ENCODE data around the gene FLYWCH2.

DNA sequence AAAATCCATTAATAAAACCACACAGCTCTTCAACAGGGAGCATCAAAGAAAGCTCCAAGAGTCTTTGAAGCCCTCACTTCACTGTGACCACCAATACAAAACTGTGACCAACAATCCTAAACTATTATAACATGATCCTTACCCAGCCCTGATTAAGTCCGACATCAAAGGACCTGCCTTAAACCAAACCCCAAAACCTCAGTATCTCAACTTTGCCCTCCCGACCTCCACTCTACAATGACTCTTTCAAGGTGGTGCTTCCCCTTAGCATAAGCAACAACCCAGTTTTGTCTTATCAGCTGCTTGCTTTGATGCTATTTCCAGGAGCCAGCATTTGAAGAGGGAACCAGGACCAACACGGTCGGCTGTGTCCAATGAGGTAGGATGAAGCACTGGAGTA, 16.6 kb upstream of the FLYWCH2 start:
- TF ChIP-seq, protein P1, sequence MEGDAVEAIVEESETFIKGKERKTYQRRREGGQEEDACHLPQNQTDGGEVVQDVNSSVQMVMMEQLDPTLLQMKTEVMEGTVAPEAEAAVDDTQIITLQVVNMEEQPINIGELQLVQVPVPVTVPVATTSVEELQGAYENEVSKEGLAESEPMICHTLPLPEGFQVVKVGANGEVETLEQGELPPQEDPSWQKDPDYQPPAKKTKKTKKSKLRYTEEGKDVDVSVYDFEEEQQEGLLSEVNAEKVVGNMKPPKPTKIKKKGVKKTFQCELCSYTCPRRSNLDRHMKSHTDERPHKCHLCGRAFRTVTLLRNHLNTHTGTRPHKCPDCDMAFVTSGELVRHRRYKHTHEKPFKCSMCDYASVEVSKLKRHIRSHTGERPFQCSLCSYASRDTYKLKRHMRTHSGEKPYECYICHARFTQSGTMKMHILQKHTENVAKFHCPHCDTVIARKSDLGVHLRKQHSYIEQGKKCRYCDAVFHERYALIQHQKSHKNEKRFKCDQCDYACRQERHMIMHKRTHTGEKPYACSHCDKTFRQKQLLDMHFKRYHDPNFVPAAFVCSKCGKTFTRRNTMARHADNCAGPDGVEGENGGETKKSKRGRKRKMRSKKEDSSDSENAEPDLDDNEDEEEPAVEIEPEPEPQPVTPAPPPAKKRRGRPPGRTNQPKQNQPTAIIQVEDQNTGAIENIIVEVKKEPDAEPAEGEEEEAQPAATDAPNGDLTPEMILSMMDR (IDR thresholded peaks at IDR 0.05) = no peak
- TF ChIP-seq POLR2A (IDR thresholded peaks at IDR 0.05) = no peak

Measured in thyroid gland (tissue), 4 donors.